HG02588 (cell line): ENCODE measurements around the gene IPO11.
A peak's percentile ranks its signal among the peaks of the same experiment; 100 is the strongest.

Source experiments
- ATAC-seq: cut with Tn5 transposase; IDR thresholded peaks from one replicate; pipeline ENCODE4 v1.9.1; 2021; ENCODE audit warnings: mild to moderate bottlenecking, moderate library complexity; ENCODE audit not compliant: unreplicated experiment

IPO11 gene

GRCh38 chr5:62412549-62413329 lies at the start of gene IPO11:
Gene IPO11, plus strand, starts transcription at chr5:62412763. Its CDS starts 24,517 bp downstream, at chr5:62437280.
- ATAC-seq = peak; percentile 96

DNA sequence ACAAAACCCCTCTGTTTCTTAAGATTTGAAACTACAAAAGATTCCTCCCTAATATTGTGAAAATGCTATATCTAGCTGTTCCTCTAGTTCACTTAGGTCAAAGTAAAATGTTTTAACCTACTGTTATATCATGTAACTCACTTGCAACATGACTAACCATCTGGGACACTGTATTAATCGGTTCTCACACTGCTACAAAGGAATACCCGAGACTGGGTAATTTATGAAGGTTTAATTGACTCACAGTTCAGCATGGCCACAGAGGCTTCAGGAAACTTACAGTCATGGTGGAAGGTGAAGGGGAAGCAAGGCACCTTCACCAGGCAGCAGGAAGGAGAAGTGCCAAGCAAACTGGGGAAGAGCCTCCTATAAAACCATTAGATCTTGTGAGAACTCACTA lies 43.5 kb upstream of the IPO11 start:
- ATAC-seq = no peak

- no peak for ATAC-seq
Observed at GRCh38 chr5:62371409-62371808, 41.2 kb upstream of the IPO11 start.

DNA sequence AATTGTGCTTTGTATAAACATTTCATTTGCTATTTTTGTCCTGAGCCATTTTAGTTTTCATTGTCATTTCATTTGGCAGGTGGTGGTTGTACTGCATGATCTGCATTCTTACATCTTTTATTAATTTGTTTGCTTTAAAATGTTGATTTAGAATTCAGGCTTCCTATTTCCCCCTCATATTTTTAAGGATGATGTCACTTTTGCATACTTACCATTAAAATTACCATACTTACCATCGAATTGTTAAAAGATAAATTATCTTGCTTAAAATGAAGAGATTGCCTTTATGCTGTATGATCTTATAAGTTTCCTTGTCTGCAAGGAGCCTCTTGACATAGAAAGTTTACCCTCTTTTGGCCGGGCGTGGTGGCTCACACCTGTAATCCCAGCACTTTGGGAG lies 40.0 kb upstream of the IPO11 start:
- ATAC-seq = no peak

- no peak for ATAC-seq
Observed at GRCh38 chr5:62373382-62373781, 39.2 kb upstream of the IPO11 start.

GRCh38 chr5:62374090-62374489 lies 38.5 kb upstream of the IPO11 start:
- ATAC-seq = no peak

GRCh38 chr5:62375627-62376026 lies 36.9 kb upstream of the IPO11 start:
- no peak for ATAC-seq

GRCh38 chr5:62376064-62376463 lies 36.5 kb upstream of the IPO11 start:
- no peak for ATAC-seq

DNA sequence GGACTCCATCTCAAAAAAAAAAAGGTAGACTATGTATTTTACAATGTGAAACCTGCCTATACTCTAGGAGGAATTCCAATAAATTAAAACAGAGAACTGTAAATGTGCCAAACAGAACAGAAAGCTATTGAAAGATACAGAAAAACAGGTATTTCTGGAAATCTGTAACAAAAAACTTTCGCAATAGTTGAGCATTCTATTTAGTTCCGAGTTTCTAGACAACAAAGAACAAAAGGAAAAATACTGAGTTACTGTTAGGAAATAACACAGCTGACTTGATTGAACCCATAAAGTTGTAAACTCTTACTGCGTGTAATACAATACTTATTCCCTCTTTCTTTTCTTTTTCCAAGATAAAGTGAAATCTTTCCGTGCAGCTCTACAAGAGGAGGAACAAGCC lies 27.4 kb upstream of the IPO11 start:
- no peak for ATAC-seq

DNA sequence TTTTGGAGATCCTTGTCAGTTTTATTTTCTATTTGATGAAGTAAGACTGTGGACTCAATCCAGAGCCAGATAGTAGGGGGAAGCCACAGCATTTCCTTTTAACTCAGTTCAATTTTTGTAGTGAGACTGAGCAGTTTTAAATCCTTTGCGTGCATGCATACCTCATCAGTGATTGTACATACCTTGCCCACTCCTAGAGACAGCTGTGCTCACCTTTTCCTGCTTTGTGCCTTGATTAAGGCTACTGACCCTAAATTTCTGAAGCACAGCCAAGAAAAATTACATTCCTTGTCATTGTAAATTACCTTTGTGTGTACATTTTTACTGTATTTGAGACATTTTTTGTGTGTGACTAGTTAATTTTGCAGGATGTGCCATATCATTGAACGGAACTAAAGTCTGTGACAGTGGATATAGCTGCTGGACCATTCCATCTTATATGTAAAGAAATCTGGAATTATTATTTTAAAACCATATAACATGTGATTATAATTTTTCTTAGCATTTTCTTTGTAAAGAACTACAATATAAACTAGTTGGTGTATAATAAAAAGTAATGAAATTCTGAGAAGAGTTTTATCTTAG lies 26.7 kb upstream of the IPO11 start:
- no peak for ATAC-seq

DNA sequence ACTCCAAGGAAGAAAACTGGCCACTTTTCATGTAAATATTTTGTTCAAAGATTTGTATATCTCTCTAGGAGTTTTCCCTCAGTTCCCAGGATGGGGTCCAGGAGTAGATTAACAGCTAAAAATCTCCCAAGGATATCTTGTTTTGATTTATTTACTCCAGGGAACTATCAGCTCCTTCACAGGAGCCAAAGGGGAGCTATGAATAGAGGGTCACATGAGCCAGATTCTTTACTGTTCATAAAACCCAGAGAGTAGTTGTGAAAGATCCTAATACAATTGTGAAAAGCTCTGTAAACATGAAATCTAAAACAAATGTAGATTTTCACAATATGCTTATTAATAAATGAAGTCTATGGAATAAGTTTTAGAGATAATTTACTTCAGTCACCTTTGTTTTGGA lies 25.7 kb upstream of the IPO11 start:
- ATAC-seq = no peak

DNA sequence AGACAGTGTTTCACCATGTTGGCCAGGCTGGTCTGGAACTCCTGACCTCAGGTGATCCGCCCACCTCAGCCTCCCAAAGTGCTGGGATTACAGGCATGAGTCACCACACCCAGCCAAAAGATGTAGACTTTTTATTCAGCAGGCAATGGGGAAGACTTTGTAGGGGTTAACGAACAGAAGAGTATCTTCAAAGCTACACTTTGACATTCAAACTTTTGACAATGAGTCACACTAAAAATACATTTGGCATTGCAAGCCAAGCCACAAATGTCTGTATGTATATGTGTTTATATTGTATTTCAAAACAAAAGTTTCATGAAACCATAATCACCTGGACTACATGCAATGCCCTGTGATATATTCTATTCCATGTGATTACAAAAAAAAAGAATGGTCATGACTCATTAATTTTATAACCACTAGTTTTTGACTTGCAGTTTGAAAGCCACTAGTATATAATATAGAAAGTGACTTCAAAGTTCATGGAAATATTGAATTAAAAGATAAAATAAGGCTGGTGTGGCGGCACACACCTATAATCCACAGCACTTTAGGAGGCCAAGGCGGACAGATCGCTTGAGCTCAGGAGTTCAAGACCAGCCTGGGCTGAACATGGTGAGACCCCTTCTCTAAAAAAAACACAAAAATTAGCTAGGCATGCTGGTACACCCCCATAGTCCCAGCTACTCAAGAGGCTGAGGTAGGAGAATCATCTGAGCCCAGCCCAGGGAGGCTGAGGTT lies 17.2 kb upstream of the IPO11 start:
- no peak for ATAC-seq

- peak; percentile 98 for ATAC-seq
Observed at GRCh38 chr5:62403411-62404250, 8.9 kb upstream of the IPO11 start, which contains the start of gene DIMT1. Gene DIMT1, minus strand, starts transcription at chr5:62403905. Its CDS starts 133 bp downstream, at chr5:62403772.

DNA sequence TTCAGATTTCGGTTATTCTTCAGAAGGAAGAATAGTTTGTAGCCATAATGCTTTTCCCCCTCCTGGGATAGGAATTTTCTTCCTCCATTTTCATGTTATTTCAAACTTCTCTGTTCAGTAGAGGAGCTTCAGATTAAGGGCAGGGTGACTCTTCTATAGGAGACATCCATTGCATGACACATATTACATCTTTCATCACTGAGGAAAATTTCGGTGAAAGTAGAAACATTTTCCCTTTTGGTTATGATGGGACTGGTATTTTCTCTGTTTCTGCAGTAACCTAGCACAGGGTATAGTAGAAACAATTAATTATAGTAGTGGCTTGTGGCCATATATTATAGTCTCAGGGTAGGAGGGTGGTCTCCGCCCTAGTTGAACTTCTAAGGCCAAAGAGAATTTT lies 1.1 kb downstream of the IPO11 start:
- no peak for ATAC-seq

- ATAC-seq = no peak
Observed at GRCh38 chr5:62418462-62419076, 6.0 kb downstream of the IPO11 start.

DNA sequence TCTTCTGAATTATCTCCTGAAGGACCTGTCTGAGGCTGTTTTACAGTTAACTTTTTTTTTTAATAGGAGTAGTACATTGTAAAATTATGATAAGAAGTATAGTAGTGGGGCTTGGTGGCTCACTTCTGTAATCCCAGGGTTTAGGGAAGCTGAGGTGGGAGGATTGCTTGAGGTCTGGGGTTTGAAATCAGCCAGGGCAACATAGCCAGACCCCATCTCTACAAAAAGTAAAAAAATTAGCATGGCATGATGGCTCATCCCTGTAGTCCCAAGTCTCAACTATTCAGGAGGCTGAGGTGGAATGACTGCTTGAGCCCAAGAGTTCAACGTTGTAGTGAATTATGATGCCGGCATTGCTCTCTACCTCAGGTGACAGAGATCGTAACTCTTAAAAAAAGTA lies 7.0 kb downstream of the IPO11 start:
- ATAC-seq = no peak

- no peak for ATAC-seq
Observed at GRCh38 chr5:62421414-62421813, 8.9 kb downstream of the IPO11 start.

GRCh38 chr5:62424763-62425162 lies 12.2 kb downstream of the IPO11 start:
- no peak for ATAC-seq

GRCh38 chr5:62431735-62432620 lies 19.4 kb downstream of the IPO11 start:
- ATAC-seq = no peak
